GM23338 (cell line): ENCODE results near the gene MBNL1. TPM values are rescaled to one million over a fixed set of nuclear protein-coding genes. Genes with fewer than 3 reads are reported as not detected.

Source experiments
- ATAC-seq: fragments of 200-7000 bp; cut with Tn5 transposase; 3 replicates; pipeline ENCODE4 v1.9.1; 2020
- DNase-seq: peaks from one replicate; pipeline ENCODE4 v3.0.0-alpha.2; 2015; ENCODE audit warnings: low spot score
- H2AFZ ChIP-seq: fragments of 200-600 bp; sonication (generic); 2 replicates; pipeline ENCODE4 v1.8.0; 2016; ENCODE audit warnings: antibody characterized with exemption, mild to moderate bottlenecking, moderate library complexity
- H3F3A ChIP-seq: fragments of 200-600 bp; sonication (generic); replicated peaks from 2 replicates; pipeline ENCODE4 v1.8.0; 2017; ENCODE audit warnings: antibody characterized with exemption, mixed run types, low read depth
- H3K27ac ChIP-seq: fragments of 200-600 bp; sonication (generic); 2 replicates; pipeline ENCODE4 v1.6.1; 2016; ENCODE audit warnings: low read depth
- H3K27me3 ChIP-seq: fragments of 200-600 bp; sonication (generic); 2 replicates; pipeline ENCODE4 v1.8.0; 2016; ENCODE audit warnings: mild to moderate bottlenecking, mixed run types, moderate library complexity; ENCODE audit not compliant: insufficient read depth
- H3K36me3 ChIP-seq: fragments of 200-600 bp; sonication (generic); 2 replicates; pipeline ENCODE4 v1.8.0; 2016; ENCODE audit warnings: mild to moderate bottlenecking; ENCODE audit not compliant: insufficient read depth
- H3K4me1 ChIP-seq: fragments of 200-600 bp; sonication (generic); 2 replicates; pipeline ENCODE4 v1.8.0; 2016; ENCODE audit warnings: mild to moderate bottlenecking, moderate library complexity; ENCODE audit not compliant: insufficient read depth
- H3K4me2 ChIP-seq: fragments of 200-600 bp; sonication (generic); 2 replicates; pipeline ENCODE4 v1.7.1; 2017; ENCODE audit warnings: mixed run types
- H3K4me3 ChIP-seq: fragments of 200-600 bp; sonication (generic); 2 replicates; pipeline ENCODE4 v1.6.1; 2016; ENCODE audit warnings: mixed run types
- H3K79me2 ChIP-seq: fragments of 200-600 bp; sonication (generic); replicated peaks from 2 replicates; pipeline ENCODE4 v1.8.0; 2017; ENCODE audit warnings: mild to moderate bottlenecking; ENCODE audit not compliant: insufficient read depth
- H3K9me2 ChIP-seq: fragments of 200-600 bp; sonication (generic); 2 replicates; pipeline ENCODE4 v1.8.0; 2017; ENCODE audit not compliant: insufficient read depth
- H4K20me1 ChIP-seq: fragments of 200-600 bp; sonication (generic); replicated peaks from 2 replicates; pipeline ENCODE4 v1.8.0; 2017; ENCODE audit warnings: mild to moderate bottlenecking; ENCODE audit not compliant: insufficient read depth
- H3K27ac Mint-ChIP-seq: 2 replicates; pipeline ENCODE4 v1.8.0; 2020; ENCODE audit warnings: inconsistent platforms, mild to moderate bottlenecking, moderate library complexity, mixed read lengths
- H3K27me3 Mint-ChIP-seq: 3 replicates; pipeline ENCODE4 v1.8.0; 2022; ENCODE audit warnings: low read depth, mild to moderate bottlenecking, moderate library complexity, mixed read lengths, inconsistent platforms; ENCODE audit not compliant: insufficient read depth, poor library complexity
- H3K36me3 Mint-ChIP-seq: 3 replicates; pipeline ENCODE4 v1.8.0; 2021; ENCODE audit warnings: low read depth, mild to moderate bottlenecking, inconsistent platforms, moderate library complexity, mixed read lengths
- H3K4me1 Mint-ChIP-seq: 3 replicates; pipeline ENCODE4 v1.8.0; 2020; ENCODE audit warnings: mild to moderate bottlenecking, inconsistent platforms, mixed read lengths
- H3K4me3 Mint-ChIP-seq: 3 replicates; pipeline ENCODE4 v1.8.0; 2021; ENCODE audit warnings: moderate library complexity, mild to moderate bottlenecking, inconsistent platforms, mixed read lengths
- H3K9me3 Mint-ChIP-seq: 3 replicates; pipeline ENCODE4 v1.8.0; 2020; ENCODE audit warnings: moderate library complexity, mild to moderate bottlenecking, inconsistent platforms, mixed read lengths
- CREB1 ChIP-seq: fragments of 250-450 bp; sonication (Bioruptor Pico); IDR thresholded peaks from 2 replicates; pipeline ENCODE4 v1.5.0; 2020; ENCODE audit warnings: low read depth, mild to moderate bottlenecking, moderate library complexity
- ETS1 ChIP-seq: IDR thresholded peaks from 2 replicates; pipeline ENCODE4 v1.6.1; 2016; ENCODE audit warnings: antibody characterized with exemption
- EZH2 ChIP-seq: fragments of 200-600 bp; sonication (generic); IDR thresholded peaks from one replicate; pipeline ENCODE4 v1.8.0; 2017; ENCODE audit warnings: antibody characterized with exemption, mild to moderate bottlenecking, low read depth; ENCODE audit not compliant: unreplicated experiment
- EZH2phosphoT487 ChIP-seq: fragments of 200-600 bp; sonication (generic); IDR thresholded peaks from one replicate; pipeline ENCODE4 v1.8.1; 2018; ENCODE audit warnings: antibody characterized with exemption; ENCODE audit not compliant: unreplicated experiment
- JUNB ChIP-seq: IDR thresholded peaks from one replicate; pipeline ENCODE4 v1.6.1; 2016; ENCODE audit warnings: antibody characterized with exemption; ENCODE audit not compliant: unreplicated experiment
- NANOG ChIP-seq: IDR thresholded peaks from 2 replicates; pipeline ENCODE4 v1.6.1; 2016; ENCODE audit warnings: antibody characterized with exemption, borderline replicate concordance
- POLR2AphosphoS5 ChIP-seq: IDR thresholded peaks from 2 replicates; pipeline ENCODE4 v1.6.1; 2016; ENCODE audit warnings: antibody characterized with exemption, low read depth
- REST ChIP-seq: IDR thresholded peaks from one replicate; pipeline ENCODE4 v1.6.1; 2018; ENCODE audit warnings: antibody characterized with exemption; ENCODE audit not compliant: unreplicated experiment
- STAT1 ChIP-seq: IDR thresholded peaks from one replicate; pipeline ENCODE4 v1.6.1; 2016; ENCODE audit warnings: antibody characterized with exemption; ENCODE audit not compliant: unreplicated experiment
- ZNF331 ChIP-seq: fragments of 250-450 bp; sonication (Bioruptor Pico); IDR thresholded peaks from 2 replicates; pipeline ENCODE4 v1.5.0; 2020; ENCODE audit warnings: low read depth, mild to moderate bottlenecking, moderate library complexity
- polyA plus RNA-seq: library from polyadenylated mRNA; unstranded; fragments of >200 nt; fragmentation: Nextera tagmentation; extraction: Ambion mirVana; gene quantifications from 2 replicates; pipeline ENCODE4 v1.2.1, GENCODE V29; 2016
- total RNA-seq: library from RNA; depleted of rRNA; stranded (reverse); fragments of >200 nt; shearing (Covaris generic); gene quantifications from 2 replicates; pipeline ENCODE4 v1.2.3, GENCODE V29; 2014
- TF ChIP-seq, protein P1 (sequence below), 2 experiments: fragments of 200-600 bp in 1 of 2; sonication (generic) in 1 of 2; conservative IDR thresholded peaks; 2 replicates each; pipeline versions ENCODE4 v1.5.1 to v1.6.1; 2016 to 2017; ENCODE audit warnings: antibody characterized with exemption in 2 of 2, low read depth in 2 of 2, mild to moderate bottlenecking in 2 of 2, moderate library complexity in 1 of 2

MBNL1 gene
- total and polyA plus RNA-seq, 2 experiments from 2014 or later: 9.4 to 23.2 TPM

GRCh38 chr3:152452318-152452717 lies 183.6 kb downstream of the MBNL1 start:
- Histone ChIP-seq H4K20me1 (no peaks in the 10 kb centered on the region), H3K4me3 (no peak overlapping the region), H3K27ac (no peak overlapping the region), H3K4me1 (no peaks in the 10 kb centered on the region), H3K9me2 (no peaks in the 10 kb centered on the region), H3K79me2 (no peaks in the 10 kb centered on the region), H2AFZ (no peak overlapping the region), H3K27me3 (no peaks in the 10 kb centered on the region), H3F3A (no peaks in the 10 kb centered on the region), H3K4me2 (no peak overlapping the region), H3K36me3 (no peaks in the 10 kb centered on the region)
- Mint-ChIP-seq H3K4me1 (peaks cover 3% of the 10 kb centered on the region; the same call in 2 of the 3 replicates), H3K4me3 (no peak overlapping the region), H3K27ac (no peak overlapping the region), H3K9me3 (no peaks in the 10 kb centered on the region), H3K36me3 (no peaks in the 10 kb centered on the region; the same call in 2 of the 3 replicates), H3K27me3 (no peaks in the 10 kb centered on the region)
- TF ChIP-seq JUNB: no peak
- ATAC-seq: peak; percentile 74
- no peak for DNase-seq

- no peak overlapping the region for H3K4me3 Mint-ChIP-seq
- Histone ChIP-seq H3K4me1 (no peaks in the 10 kb centered on the region), H2AFZ (no peak overlapping the region), H3K4me2 (no peak overlapping the region), H3K27me3 (no peaks in the 10 kb centered on the region), H3K36me3 (no peaks in the 10 kb centered on the region), H3F3A (no peaks in the 10 kb centered on the region), H3K27ac (no peak overlapping the region), H3K4me3 (no peak overlapping the region), H3K9me2 (no peaks in the 10 kb centered on the region), H4K20me1 (no peaks in the 10 kb centered on the region), H3K79me2 (no peaks in the 10 kb centered on the region)
- no peaks in the 10 kb centered on the region for H3K27me3 Mint-ChIP-seq
- H3K36me3 Mint-ChIP-seq: no peaks in the 10 kb centered on the region; the same call in 2 of the 3 replicates
- DNase-seq (no peak), ATAC-seq (no peak)
- H3K27ac Mint-ChIP-seq: no peak overlapping the region
- no peaks in the 10 kb centered on the region for H3K9me3 Mint-ChIP-seq
- peaks cover 3% of the 10 kb centered on the region; the same call in 2 of the 3 replicates for H3K4me1 Mint-ChIP-seq
- TF ChIP-seq, protein P1, sequence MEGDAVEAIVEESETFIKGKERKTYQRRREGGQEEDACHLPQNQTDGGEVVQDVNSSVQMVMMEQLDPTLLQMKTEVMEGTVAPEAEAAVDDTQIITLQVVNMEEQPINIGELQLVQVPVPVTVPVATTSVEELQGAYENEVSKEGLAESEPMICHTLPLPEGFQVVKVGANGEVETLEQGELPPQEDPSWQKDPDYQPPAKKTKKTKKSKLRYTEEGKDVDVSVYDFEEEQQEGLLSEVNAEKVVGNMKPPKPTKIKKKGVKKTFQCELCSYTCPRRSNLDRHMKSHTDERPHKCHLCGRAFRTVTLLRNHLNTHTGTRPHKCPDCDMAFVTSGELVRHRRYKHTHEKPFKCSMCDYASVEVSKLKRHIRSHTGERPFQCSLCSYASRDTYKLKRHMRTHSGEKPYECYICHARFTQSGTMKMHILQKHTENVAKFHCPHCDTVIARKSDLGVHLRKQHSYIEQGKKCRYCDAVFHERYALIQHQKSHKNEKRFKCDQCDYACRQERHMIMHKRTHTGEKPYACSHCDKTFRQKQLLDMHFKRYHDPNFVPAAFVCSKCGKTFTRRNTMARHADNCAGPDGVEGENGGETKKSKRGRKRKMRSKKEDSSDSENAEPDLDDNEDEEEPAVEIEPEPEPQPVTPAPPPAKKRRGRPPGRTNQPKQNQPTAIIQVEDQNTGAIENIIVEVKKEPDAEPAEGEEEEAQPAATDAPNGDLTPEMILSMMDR (conservative IDR thresholded peaks at IDR 0.05; ENCODE audit: low read depth in 2 of 2): no peak
- no peak for TF ChIP-seq EZH2
- no peak for TF ChIP-seq STAT1
- no peak for TF ChIP-seq EZH2phosphoT487
- no peak for TF ChIP-seq NANOG
- TF ChIP-seq REST: no peak
- no peak for TF ChIP-seq POLR2AphosphoS5
- TF ChIP-seq ETS1: no peak
- TF ChIP-seq CREB1 (CRISPR knock-in tag): no peak
- TF ChIP-seq ZNF331 (CRISPR knock-in tag): no peak
- no peak for TF ChIP-seq JUNB
Observed at GRCh38 chr3:152454076-152454875, 185.5 kb downstream of the MBNL1 start.
